HG03025 (cell line): Measurements from ENCODE around the gene EIF2S2.

Experiments
- ATAC-seq: cut with Tn5 transposase; IDR thresholded peaks from one replicate; pipeline ENCODE4 v1.9.1; 2021; ENCODE audit warnings: mild to moderate bottlenecking, moderate library complexity; ENCODE audit not compliant: unreplicated experiment, low FRiP score

The EIF2S2 gene

GRCh38 chr20:34066476-34067090 lies 45.5 kb downstream of the EIF2S2 start:
- no peak for ATAC-seq

- no peak for ATAC-seq
These were observed 46.8 kb downstream of the EIF2S2 start for GRCh38 chr20:34065260-34065659.

- no peak for ATAC-seq
These were observed 47.8 kb downstream of the EIF2S2 start for GRCh38 chr20:34064286-34064685.

GRCh38 chr20:34062570-34063482 lies 49.2 kb downstream of the EIF2S2 start:
- ATAC-seq = no peak

GRCh38 chr20:34061695-34062094 lies 50.3 kb downstream of the EIF2S2 start:
- no peak for ATAC-seq

- no peak for ATAC-seq
These were observed 51.1 kb downstream of the EIF2S2 start for GRCh38 chr20:34060970-34061369.

- no peak for ATAC-seq
These were observed 53.2 kb downstream of the EIF2S2 start for GRCh38 chr20:34058831-34059230.

GRCh38 chr20:34055290-34055689 lies 56.8 kb downstream of the EIF2S2 start:
- no peak for ATAC-seq

GRCh38 chr20:34052414-34052813 lies 59.6 kb downstream of the EIF2S2 start:
- ATAC-seq = no peak

- no peak for ATAC-seq
These were observed 61.9 kb downstream of the EIF2S2 start for GRCh38 chr20:34049897-34050695.

GRCh38 chr20:34049389-34049788 lies 62.7 kb downstream of the EIF2S2 start:
- ATAC-seq = no peak

- ATAC-seq = no peak
These were observed 64.1 kb downstream of the EIF2S2 start for GRCh38 chr20:34047917-34048316.

- no peak for ATAC-seq
These were observed 64.9 kb downstream of the EIF2S2 start for GRCh38 chr20:34047010-34047687.

- no peak for ATAC-seq
These were observed 65.9 kb downstream of the EIF2S2 start for GRCh38 chr20:34045930-34046725.

- ATAC-seq = no peak
These were observed 66.7 kb downstream of the EIF2S2 start for GRCh38 chr20:34045294-34045693.

GRCh38 chr20:34043025-34043424 lies 69.0 kb downstream of the EIF2S2 start:
- no peak for ATAC-seq

GRCh38 chr20:34042262-34042661 lies 69.8 kb downstream of the EIF2S2 start:
- no peak for ATAC-seq

GRCh38 chr20:34041226-34041625 lies 70.8 kb downstream of the EIF2S2 start:
- no peak for ATAC-seq

GRCh38 chr20:34040300-34040995 lies 71.6 kb downstream of the EIF2S2 start:
- ATAC-seq = no peak
